Measurements from ENCODE around the gene PEX1. TPM values are rescaled to one million over a fixed set of nuclear protein-coding genes. Genes with fewer than 3 reads are reported as not detected.

Gene PEX1
- total and polyA plus RNA-seq, 2 experiments from 2014 or later: 20.8 to 25.9 TPM

DNA sequence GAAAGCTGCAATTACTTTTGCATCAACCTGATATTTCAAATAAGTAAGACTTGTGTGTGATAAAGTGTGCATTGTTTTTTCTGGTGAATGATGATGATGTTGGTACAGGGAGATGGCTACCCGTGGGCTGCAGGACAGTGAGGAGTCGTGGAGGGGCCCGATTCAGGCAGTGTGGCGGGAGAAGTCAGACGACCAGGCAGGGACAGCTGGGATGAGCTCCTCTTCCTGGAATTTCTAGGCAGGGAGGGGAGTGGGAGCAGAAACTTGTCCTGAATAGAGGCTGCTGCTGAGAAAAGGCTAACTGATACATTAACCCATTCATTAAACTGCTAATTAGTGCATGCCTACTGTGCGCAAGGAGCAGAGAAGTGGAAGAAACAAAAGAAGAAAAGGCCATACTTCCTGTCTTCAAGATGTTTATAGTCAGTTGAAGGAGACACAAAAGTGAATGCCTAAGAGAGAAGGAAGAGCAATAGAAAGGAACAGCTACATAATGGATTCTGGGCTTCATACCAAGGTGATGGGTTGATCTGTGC is 90.3 kb downstream of the PEX1 start:
- Histone ChIP-seq H3K27me3 (no peaks in the 10 kb centered on the region), H3K9me3 (ENCODE audit: low read depth) (no peaks in the 10 kb centered on the region), H3K4me3 (no peak overlapping the region), H3K27ac (no peak overlapping the region), H3K36me3 (no peaks in the 10 kb centered on the region), H3K4me1 (ENCODE audit: low read depth) (no peaks in the 10 kb centered on the region)
- DNase-seq (ENCODE audit: low read depth in 1 of 2, low spot score in 1 of 2): no peak
- TF ChIP-seq, protein P1, sequence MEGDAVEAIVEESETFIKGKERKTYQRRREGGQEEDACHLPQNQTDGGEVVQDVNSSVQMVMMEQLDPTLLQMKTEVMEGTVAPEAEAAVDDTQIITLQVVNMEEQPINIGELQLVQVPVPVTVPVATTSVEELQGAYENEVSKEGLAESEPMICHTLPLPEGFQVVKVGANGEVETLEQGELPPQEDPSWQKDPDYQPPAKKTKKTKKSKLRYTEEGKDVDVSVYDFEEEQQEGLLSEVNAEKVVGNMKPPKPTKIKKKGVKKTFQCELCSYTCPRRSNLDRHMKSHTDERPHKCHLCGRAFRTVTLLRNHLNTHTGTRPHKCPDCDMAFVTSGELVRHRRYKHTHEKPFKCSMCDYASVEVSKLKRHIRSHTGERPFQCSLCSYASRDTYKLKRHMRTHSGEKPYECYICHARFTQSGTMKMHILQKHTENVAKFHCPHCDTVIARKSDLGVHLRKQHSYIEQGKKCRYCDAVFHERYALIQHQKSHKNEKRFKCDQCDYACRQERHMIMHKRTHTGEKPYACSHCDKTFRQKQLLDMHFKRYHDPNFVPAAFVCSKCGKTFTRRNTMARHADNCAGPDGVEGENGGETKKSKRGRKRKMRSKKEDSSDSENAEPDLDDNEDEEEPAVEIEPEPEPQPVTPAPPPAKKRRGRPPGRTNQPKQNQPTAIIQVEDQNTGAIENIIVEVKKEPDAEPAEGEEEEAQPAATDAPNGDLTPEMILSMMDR (IDR thresholded peaks at IDR 0.05; ENCODE audit: low read depth, low read length): no peak

Other genes with a start within 250 kb of the PEX1 start
- 29.3 and 50.8 TPM in 2 replicates for gene GATAD1, start 81.0 kb downstream of the PEX1 start, total RNA-seq
- 43.0 and 53.0 TPM in 2 replicates for gene GATAD1, start 81.0 kb downstream of the PEX1 start, polyA plus RNA-seq
- not detected in 2 replicates for gene ERVW-1, start 50.6 kb downstream of the PEX1 start, total RNA-seq
- 1.2 TPM in 1 of 2 replicates, not detected in the other for gene ERVW-1, start 50.6 kb downstream of the PEX1 start, polyA plus RNA-seq
- gene RBM48, start 275 bp upstream of the PEX1 start, total RNA-seq: 8.9 and 9.1 TPM in 2 replicates
- 19.5 and 25.9 TPM in 2 replicates for gene RBM48, start 275 bp upstream of the PEX1 start, polyA plus RNA-seq
- 6.9 and 15.7 TPM in 2 replicates for gene FAM133B, start 61.9 kb upstream of the PEX1 start, total RNA-seq
- 27.6 and 29.8 TPM in 2 replicates for gene FAM133B, start 61.9 kb upstream of the PEX1 start, polyA plus RNA-seq

Measured in cardiac muscle cell (in vitro differentiated cells and primary cell).